CD14-positive monocyte (primary cell): ENCODE results near the gene MRPL40. TPM values are rescaled to one million over a fixed set of nuclear protein-coding genes. Genes with fewer than 3 reads are reported as not detected.
"Not testable (repeated sequence)": the region's sequence is repeated elsewhere in the genome, so short reads cannot be mapped to it uniquely, and the experiment has no call there.

Experiments
- DNase-seq, 3 donors: peaks; one replicate each; pipeline ENCODE4 v3.0.0-alpha.2; 2011 to 2022
- H2AFZ ChIP-seq: 2 replicates; pipeline ENCODE4 v1.6.0; 2012; ENCODE audit warnings: mild to moderate bottlenecking, low read depth, low read length, inconsistent platforms; ENCODE audit not compliant: insufficient read depth, poor library complexity, severe bottlenecking
- H3K27ac ChIP-seq, 2 donors: 1 replicate in 1 of 2; 2 replicates in 1 of 2; pipeline ENCODE4 v1.5.1; 2012 to 2013; ENCODE audit warnings: low read length in 2 of 2, control low read depth in 1 of 2, inconsistent platforms in 1 of 2, low read depth in 1 of 2, mild to moderate bottlenecking in 1 of 2
- H3K27me3 ChIP-seq, 2 donors: one replicate each; pipeline versions ENCODE4 v1.6.0 to v1.6.1; 2011 to 2013; ENCODE audit warnings: low read length in 2 of 2; ENCODE audit not compliant: control insufficient read depth in 2 of 2, insufficient read depth in 2 of 2
- H3K36me3 ChIP-seq, 2 donors: replicated peaks in 1 of 2; 1 replicate in 1 of 2; 2 replicates in 1 of 2; pipeline versions ENCODE4 v1.5.1 to v1.6.1; 2012 to 2013; ENCODE audit warnings: low read length in 2 of 2, control low read depth in 1 of 2, inconsistent platforms in 1 of 2, mild to moderate bottlenecking in 1 of 2; ENCODE audit not compliant: insufficient read depth in 2 of 2, control insufficient read depth in 1 of 2
- H3K4me1 ChIP-seq, 2 donors: 1 replicate in 1 of 2; 2 replicates in 1 of 2; pipeline versions ENCODE4 v1.5.1 to v1.6.1; 2012 to 2013; ENCODE audit warnings: low read length in 2 of 2, control low read depth in 1 of 2, inconsistent platforms in 1 of 2, mild to moderate bottlenecking in 1 of 2, moderate library complexity in 1 of 2; ENCODE audit not compliant: insufficient read depth in 2 of 2, control insufficient read depth in 1 of 2
- H3K4me2 ChIP-seq: replicated peaks from 2 replicates; pipeline ENCODE3; 2012; ENCODE audit warnings: low read length, moderate library complexity, mild to moderate bottlenecking; ENCODE audit not compliant: poor library complexity, severe bottlenecking; ENCODE audit errors: extremely low read depth
- H3K4me3 ChIP-seq, 3 experiments: fragments of 200-600 bp in 1 of 3; sonication (generic) in 1 of 3; replicated peaks in 1 of 3; 1 replicate in 2 of 3; 2 replicates in 1 of 3; pipeline ENCODE4 v1.5.1; 2011 to 2013; ENCODE audit warnings: low read length in 3 of 3, mild to moderate bottlenecking in 3 of 3, control low read depth in 2 of 3, low read depth in 2 of 3, inconsistent platforms in 1 of 3, moderate library complexity in 1 of 3
- H3K79me2 ChIP-seq: 2 replicates; pipeline ENCODE4 v1.6.0; 2012; ENCODE audit warnings: mild to moderate bottlenecking, control low read depth, inconsistent platforms, low read length, moderate library complexity; ENCODE audit not compliant: insufficient read depth
- H3K9ac ChIP-seq: 2 replicates; pipeline ENCODE4 v1.6.0; 2017; ENCODE audit warnings: low read length, mild to moderate bottlenecking; ENCODE audit not compliant: insufficient read depth, poor library complexity, severe bottlenecking
- H3K9me3 ChIP-seq, 2 donors: replicated peaks in 1 of 2; 1 replicate in 1 of 2; 2 replicates in 1 of 2; pipeline versions ENCODE4 v1.5.1 to v1.6.1; 2012 to 2013; ENCODE audit warnings: low read length in 2 of 2, control low read depth in 1 of 2; ENCODE audit not compliant: control insufficient read depth in 1 of 2, insufficient read depth in 1 of 2
- H4K20me1 ChIP-seq: 2 replicates; pipeline ENCODE4 v1.6.0; 2012; ENCODE audit warnings: mild to moderate bottlenecking, low read length, control low read depth, moderate library complexity; ENCODE audit not compliant: insufficient read depth
- H3K27ac Mint-ChIP-seq, 7 donors: one replicate each; pipeline ENCODE4 v1.8.0; 2020; ENCODE audit warnings: mild to moderate bottlenecking in 7 of 7, mixed read lengths in 7 of 7, moderate library complexity in 6 of 7, inconsistent platforms in 2 of 7
- H3K27me3 Mint-ChIP-seq, 3 donors: one replicate each; pipeline ENCODE4 v1.8.0; 2021 to 2022; ENCODE audit warnings: low read depth in 3 of 3, mild to moderate bottlenecking in 3 of 3, mixed read lengths in 3 of 3, moderate library complexity in 3 of 3, inconsistent platforms in 1 of 3
- H3K36me3 Mint-ChIP-seq, 2 donors: one replicate each; pipeline ENCODE4 v1.8.0; 2020; ENCODE audit warnings: mixed read lengths in 2 of 2, inconsistent platforms in 1 of 2, mild to moderate bottlenecking in 1 of 2
- H3K4me1 Mint-ChIP-seq: one replicate; pipeline ENCODE4 v1.8.0; 2020; ENCODE audit warnings: mild to moderate bottlenecking, mixed read lengths
- H3K4me3 Mint-ChIP-seq, 2 donors: one replicate each; pipeline ENCODE4 v1.8.0; 2020; ENCODE audit warnings: mild to moderate bottlenecking in 2 of 2, mixed read lengths in 2 of 2, moderate library complexity in 1 of 2
- H3K9me3 Mint-ChIP-seq, 7 donors: one replicate each; pipeline ENCODE4 v1.8.0; 2020 to 2022; ENCODE audit warnings: mixed read lengths in 7 of 7, mild to moderate bottlenecking in 6 of 7, moderate library complexity in 6 of 7, inconsistent platforms in 2 of 7
- CTCF ChIP-seq: fragments of 200-600 bp; IDR thresholded peaks from one replicate; pipeline ENCODE4 v1.8.0; 2022; ENCODE audit warnings: antibody characterized with exemption, mild to moderate bottlenecking
- WGBS: methylation state at CpG from one replicate; pipeline ENCODE4 v1.1.5; 2013; ENCODE audit warnings: missing lambda C conversion rate; ENCODE audit not compliant: insufficient coverage; 5-methylcytosine and 5-hydroxymethylcytosine counted together
- intact Hi-C, 2 donors: fragments of 100-400 bp; cut with micrococcal nuclease; formaldehyde crosslinking; loops; one replicate each; pipeline versions ENCODE4 v1.15.0 to v1.15.1; 2023
- polyA plus RNA-seq, 3 donors: library from polyadenylated mRNA; depleted of rRNA in 1 of 3; unstranded in 2 of 3; stranded (reverse) in 1 of 3; fragments of 300-500 nt in 2 of 3; fragments of >200 nt in 1 of 3; fragmentation: Illumina TruSeq in 2 of 3; gene quantifications; 1 replicate in 2 of 3; 2 replicates in 1 of 3; pipeline ENCODE4 v1.2.3, GENCODE V29; 2012 to 2021

Gene MRPL40
- polyA plus RNA-seq, 3 donors, result 9.2 to 61.4 (median 48.4) TPM

DNA sequence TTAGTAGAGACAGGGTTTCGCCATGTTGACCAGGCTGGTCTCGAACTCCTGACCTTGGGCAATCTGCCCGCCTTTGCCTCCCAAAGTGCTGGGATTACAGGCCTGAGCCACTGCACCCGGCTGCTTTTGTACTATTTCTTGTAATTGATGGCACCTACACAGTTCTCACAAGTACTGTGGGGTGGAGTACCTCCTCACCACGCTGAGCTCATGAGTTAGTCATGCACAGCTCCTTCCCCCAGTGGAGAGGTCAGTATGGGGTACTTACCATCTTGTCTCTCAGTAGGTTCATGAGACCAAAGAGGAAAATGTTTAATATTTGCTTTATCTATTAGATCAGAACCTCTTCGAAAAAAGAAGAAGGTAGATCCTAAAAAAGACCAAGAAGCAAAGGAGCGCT lies 2.1 kb downstream of the MRPL40 start:
- H3K9me3 ChIP-seq, result no peaks in the 10 kb centered on the region
- H3K27me3 ChIP-seq, result no peaks in the 10 kb centered on the region
- intact Hi-C loops, result no loop called here
- no peak overlapping the region for H3K9ac ChIP-seq
- H3K4me2 ChIP-seq, result no peak overlapping the region
- H4K20me1 ChIP-seq, result peaks cover 13% of the 10 kb centered on the region
- H3K36me3 Mint-ChIP-seq, result peaks cover 13 to 36% of the 10 kb centered on the region in 2 donors
- no peak overlapping the region for H2AFZ ChIP-seq
- H3K36me3 ChIP-seq, result peaks cover 13 to 30% of the 10 kb centered on the region in 2 donors
- no peaks in the 10 kb centered on the region for H3K9me3 Mint-ChIP-seq
- H3K4me1 Mint-ChIP-seq, result peaks cover 35% of the 10 kb centered on the region
- 100% methylated on average over 3 of the region's 7 CpGs for WGBS
- H3K27ac Mint-ChIP-seq, result no peak overlapping the region
- peaks cover 35 to 37% of the 10 kb centered on the region in 2 donors for H3K4me1 ChIP-seq
- no peak overlapping the region for H3K27ac ChIP-seq
- peaks cover 30% of the 10 kb centered on the region for H3K79me2 ChIP-seq
- no peak for DNase-seq
- no peak overlapping the region for H3K4me3 ChIP-seq
- peaks cover 0 to 2% (median 0%) of the 10 kb centered on the region in 3 donors for H3K27me3 Mint-ChIP-seq
- no peak overlapping the region for H3K4me3 Mint-ChIP-seq
- no peak for TF ChIP-seq CTCF

DNA sequence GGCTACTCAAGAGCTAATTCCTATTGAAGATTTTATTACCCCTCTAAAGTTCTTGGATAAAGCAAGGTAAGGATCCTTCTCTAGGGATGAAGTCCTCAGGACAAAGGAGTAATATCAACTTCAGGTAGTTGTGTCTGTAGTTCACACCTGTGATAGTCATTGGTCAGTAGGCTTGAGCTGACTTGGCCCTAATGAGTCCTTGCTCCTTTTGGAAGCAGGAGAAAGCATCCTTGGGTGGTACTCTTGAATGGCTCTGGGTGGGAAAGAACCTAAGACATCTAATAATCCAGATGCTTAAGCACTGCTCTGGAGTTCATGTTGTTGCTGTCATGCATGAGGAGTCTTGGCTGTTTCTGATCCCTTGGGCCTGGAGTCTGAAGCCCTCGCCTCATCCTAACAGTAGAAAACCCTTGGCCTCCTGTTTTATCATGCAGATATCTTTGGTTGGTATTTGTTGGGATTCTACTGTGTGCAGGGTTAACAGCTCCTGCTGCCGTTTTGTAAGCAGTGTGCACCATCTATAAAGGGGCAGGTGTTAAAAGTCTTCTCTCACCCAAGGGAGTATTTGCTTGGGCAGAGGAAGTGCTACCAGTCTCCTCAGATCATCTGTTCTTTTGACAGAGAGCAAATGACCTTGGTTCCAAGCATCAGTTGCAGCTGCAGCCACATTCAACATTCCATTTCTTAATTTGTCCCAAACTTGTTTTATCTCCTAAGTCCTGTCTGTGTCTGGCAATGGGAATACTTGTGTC lies 2.7 kb downstream of the MRPL40 start:
- peaks cover 24% of the 10 kb centered on the region for H3K79me2 ChIP-seq
- H3K36me3 ChIP-seq, result peaks cover 13 to 36% of the 10 kb centered on the region in 2 donors
- no peak overlapping the region for H3K4me2 ChIP-seq
- Mint-ChIP-seq H3K27ac (peak overlapping the region in 1 of 7 donors; percentile 1), H3K9me3 (no peaks in the 10 kb centered on the region), H3K36me3 (peaks cover 15 to 40% of the 10 kb centered on the region in 2 donors), H3K27me3 (peaks cover 0 to 2% (median 0%) of the 10 kb centered on the region in 3 donors), H3K4me3 (no peak overlapping the region), H3K4me1 (peaks cover 29% of the 10 kb centered on the region)
- no peaks in the 10 kb centered on the region for H3K27me3 ChIP-seq
- intact Hi-C loops, result no loop called here
- H2AFZ ChIP-seq, result no peak overlapping the region
- no peak for TF ChIP-seq CTCF
- peaks cover 11% of the 10 kb centered on the region for H4K20me1 ChIP-seq
- H3K4me1 ChIP-seq, result peaks cover 29 to 31% of the 10 kb centered on the region in 2 donors
- DNase-seq, result no peak
- no peaks in the 10 kb centered on the region for H3K9me3 ChIP-seq
- WGBS, result no CpG with 5 or more reads among the region's 2 CpGs
- no peak overlapping the region for H3K9ac ChIP-seq
- no peak overlapping the region for H3K4me3 ChIP-seq
- H3K27ac ChIP-seq, result no peak overlapping the region

- peaks cover 27 to 52% of the 10 kb centered on the region in 2 donors for H3K36me3 Mint-ChIP-seq
- Histone ChIP-seq H4K20me1 (peaks cover 10% of the 10 kb centered on the region), H3K4me1 (peaks cover 18 to 20% of the 10 kb centered on the region in 2 donors), H3K36me3 (peaks cover 16 to 50% of the 10 kb centered on the region in 2 donors), H3K79me2 (peaks cover 25% of the 10 kb centered on the region)
- H3K4me3 ChIP-seq, H3K27me3 Mint-ChIP-seq, H3K27ac ChIP-seq, H3K4me3 Mint-ChIP-seq, H3K9me3 Mint-ChIP-seq, H2AFZ ChIP-seq, H3K4me2 ChIP-seq, intact Hi-C loops, H3K9ac ChIP-seq, DNase-seq, H3K27me3 ChIP-seq, H3K9me3 ChIP-seq: not testable (repeated sequence)
- 80% methylated on average over 1 of the region's 9 CpGs for WGBS
- peaks cover 22% of the 10 kb centered on the region for H3K4me1 Mint-ChIP-seq
- H3K27ac Mint-ChIP-seq, result peak overlapping the region in 2 of 7 donors; percentile 52 to 79
Measured at GRCh38 chr22:19436444-19437161, 4.3 kb downstream of the MRPL40 start.
